Measurements from ENCODE around the gene DALRD3.

DALRD3 gene

GRCh38 chr3:48970586-48970985 lies 47.8 kb downstream of the DALRD3 start:
- H3K4me3 ChIP-seq (ENCODE audit: low read depth, low read length) = no peak overlapping the region
- no peak for DNase-seq (ENCODE audit: low read depth)
- TF ChIP-seq CTCF (IDR thresholded peaks at IDR 0.05; ENCODE audit: low read depth, low read length, missing control alignments) = no peak

GRCh38 chr3:48966876-48967361 lies 51.5 kb downstream of the DALRD3 start:
- no peak for TF ChIP-seq CTCF (IDR thresholded peaks at IDR 0.05; ENCODE audit: low read depth, low read length, missing control alignments)
- DNase-seq (ENCODE audit: low read depth) = no peak
- no peak overlapping the region for H3K4me3 ChIP-seq (ENCODE audit: low read depth, low read length)

- TF ChIP-seq CTCF (IDR thresholded peaks at IDR 0.05; ENCODE audit: low read depth, low read length, missing control alignments) = no peak
- H3K4me3 ChIP-seq (ENCODE audit: low read depth, low read length) = no peak overlapping the region
- no peak for DNase-seq (ENCODE audit: low read depth)
Observed at GRCh38 chr3:48966367-48966766, 52.0 kb downstream of the DALRD3 start.
